H1 (cell line): ENCODE data around the gene ELMO3. TPM values are rescaled to one million over a fixed set of nuclear protein-coding genes. Genes with fewer than 3 reads are reported as not detected.

ENCODE experiments used
- CTCF ChIA-PET: fragments of 300-600 bp; sonication (Branson Sonifier 250); formaldehyde crosslinking; loops from one replicate; lab custom pipeline; 2021; ENCODE audit not compliant: partially characterized antibody; lab: Charles Lee
- POLR2A ChIA-PET: fragments of 300-600 bp; sonication (Branson Sonifier 250); formaldehyde crosslinking; loops from one replicate; lab custom pipeline; 2021; ENCODE audit warnings: inconsistent platforms; ENCODE audit not compliant: partially characterized antibody; lab: Charles Lee
- DNase-seq, 2 experiments: peaks; one replicate each; pipeline versions ENCODE4 v3.0.0 to v3.0.0-alpha.2; 2010 to 2022; ENCODE audit warnings: low spot score in 2 of 2, low read depth in 1 of 2, mixed read lengths in 1 of 2
- FAIRE-seq: peaks from 2 replicates; lab custom pipeline; 2011; peaks lifted over from hg19 to GRCh38; lab: Jason Lieb, UNC
- H2AFZ ChIP-seq: 2 replicates; pipeline ENCODE4 v1.8.1; 2012; ENCODE audit warnings: low read length, inconsistent platforms
- H2AK5ac ChIP-seq: 2 replicates; pipeline ENCODE4 v1.6.1; 2013; ENCODE audit warnings: low read depth, low read length
- H2BK120ac ChIP-seq: replicated peaks from 2 replicates; pipeline ENCODE3; 2013; ENCODE audit warnings: low read depth, low read length, inconsistent platforms
- H2BK12ac ChIP-seq: 2 replicates; pipeline ENCODE4 v1.6.1; 2013; ENCODE audit warnings: low read depth, low read length
- H2BK15ac ChIP-seq: 2 replicates; pipeline ENCODE4 v1.6.1; 2013; ENCODE audit warnings: low read length
- H2BK20ac ChIP-seq: 2 replicates; pipeline ENCODE4 v1.6.1; 2013; ENCODE audit warnings: low read length
- H2BK5ac ChIP-seq: 2 replicates; pipeline ENCODE4 v1.6.1; 2013; ENCODE audit warnings: low read depth, low read length
- H3K14ac ChIP-seq: 2 replicates; pipeline ENCODE4 v1.6.1; 2013; ENCODE audit warnings: inconsistent platforms; ENCODE audit not compliant: insufficient read length
- H3K18ac ChIP-seq: 2 replicates; pipeline ENCODE4 v1.6.1; 2013; ENCODE audit warnings: low read length; ENCODE audit errors: extremely low read depth
- H3K23ac ChIP-seq: 2 replicates; pipeline ENCODE4 v1.6.1; 2013; ENCODE audit warnings: inconsistent platforms; ENCODE audit not compliant: insufficient read length
- H3K23me2 ChIP-seq: 2 replicates; pipeline ENCODE4 v1.6.1; 2013; ENCODE audit warnings: low read depth, low read length
- H3K27ac ChIP-seq: 2 replicates; pipeline ENCODE4 v1.6.1; 2011; ENCODE audit warnings: low read depth, low read length, inconsistent platforms
- H3K27me3 ChIP-seq, 4 experiments: replicated peaks in 1 of 4; 1 replicate in 1 of 4; 2 replicates in 3 of 4; pipeline versions ENCODE4 v1.6.1 to v1.8.1; 2011 to 2013; ENCODE audit warnings: low read length in 3 of 4, mild to moderate bottlenecking in 3 of 4, inconsistent platforms in 2 of 4, mixed read lengths in 2 of 4, moderate library complexity in 1 of 4; ENCODE audit not compliant: control insufficient read depth in 3 of 4, insufficient read depth in 3 of 4; ENCODE audit errors: extremely low read depth in 1 of 4
- H3K36me3 ChIP-seq, 4 experiments: 2 replicates each; pipeline versions ENCODE4 v1.6.1 to v1.8.1; 2011 to 2013; ENCODE audit warnings: mild to moderate bottlenecking in 4 of 4, low read length in 3 of 4, moderate library complexity in 2 of 4, control low read depth in 1 of 4, inconsistent platforms in 1 of 4; ENCODE audit not compliant: insufficient read depth in 4 of 4, control insufficient read depth in 2 of 4
- H3K4ac ChIP-seq: replicated peaks from 2 replicates; pipeline ENCODE3; 2013; ENCODE audit warnings: low read length, low read depth, mixed read lengths, inconsistent platforms; ENCODE audit not compliant: insufficient read length
- H3K4me1 ChIP-seq, 4 experiments: replicated peaks in 1 of 4; 1 replicate in 1 of 4; 2 replicates in 3 of 4; pipeline versions ENCODE4 v1.6.1 to v1.8.1; 2011 to 2013; ENCODE audit warnings: low read length in 3 of 4, inconsistent platforms in 2 of 4, mixed read lengths in 1 of 4; ENCODE audit not compliant: insufficient read depth in 4 of 4, control insufficient read depth in 3 of 4
- H3K4me2 ChIP-seq, 2 experiments: 2 replicates each; pipeline versions ENCODE4 v1.6.1 to v1.8.1; 2011 to 2013; ENCODE audit warnings: low read depth in 2 of 2, low read length in 2 of 2, control low read depth in 1 of 2, inconsistent platforms in 1 of 2, mild to moderate bottlenecking in 1 of 2; ENCODE audit not compliant: insufficient read depth in 1 of 2
- H3K4me3 ChIP-seq, 4 experiments: fragments of 200-600, 300-600 bp in 1 of 4; sonication (generic), shearing (Covaris generic), sonication (Bioruptor Twin) in 1 of 4; 2 replicates each; pipeline versions ENCODE4 v1.5.1 to v1.8.1; 2011 to 2016; ENCODE audit warnings: low read length in 4 of 4, low read depth in 3 of 4, control low read depth in 2 of 4, inconsistent platforms in 2 of 4, mild to moderate bottlenecking in 2 of 4, mixed read lengths in 1 of 4, moderate library complexity in 1 of 4; ENCODE audit not compliant: insufficient read depth in 2 of 4; ENCODE audit errors: extremely low read depth in 1 of 4
- H3K56ac ChIP-seq: replicated peaks from 2 replicates; pipeline ENCODE3; 2013; ENCODE audit warnings: low read depth, mild to moderate bottlenecking, mixed read lengths, low read length, inconsistent platforms; ENCODE audit not compliant: insufficient read length
- H3K79me1 ChIP-seq: 2 replicates; pipeline ENCODE4 v1.6.1; 2013; ENCODE audit warnings: low read depth, low read length, control low read depth
- H3K79me2 ChIP-seq, 2 experiments: 2 replicates each; pipeline versions ENCODE4 v1.6.1 to v1.8.1; 2012 to 2013; ENCODE audit warnings: low read length in 2 of 2, mild to moderate bottlenecking in 2 of 2, inconsistent platforms in 1 of 2; ENCODE audit not compliant: insufficient read depth in 2 of 2, control insufficient read depth in 1 of 2
- H3K9ac ChIP-seq, 4 experiments: replicated peaks in 1 of 4; 1 replicate in 1 of 4; 2 replicates in 3 of 4; pipeline versions ENCODE4 v1.6.1 to v1.8.1; 2011 to 2013; ENCODE audit warnings: low read depth in 3 of 4, low read length in 3 of 4, control low read depth in 2 of 4, mild to moderate bottlenecking in 2 of 4, moderate library complexity in 2 of 4, inconsistent platforms in 1 of 4; ENCODE audit errors: extremely low read depth in 1 of 4
- H3K9me3 ChIP-seq, 2 experiments: 2 replicates each; pipeline versions ENCODE4 v1.6.1 to v1.8.1; 2012 to 2013; ENCODE audit warnings: mild to moderate bottlenecking in 2 of 2, moderate library complexity in 2 of 2, control low read depth in 1 of 2, inconsistent platforms in 1 of 2, low read depth in 1 of 2, low read length in 1 of 2, mixed read lengths in 1 of 2; ENCODE audit not compliant: insufficient read depth in 2 of 2
- H4K20me1 ChIP-seq, 2 experiments: replicated peaks in 1 of 2; 2 replicates each; pipeline versions ENCODE3 to v1.8.1; 2011 to 2013; ENCODE audit warnings: inconsistent platforms in 2 of 2, low read length in 2 of 2, mild to moderate bottlenecking in 1 of 2; ENCODE audit not compliant: insufficient read depth in 2 of 2, control insufficient read depth in 1 of 2
- H4K5ac ChIP-seq: 2 replicates; pipeline ENCODE4 v1.6.1; 2013; ENCODE audit warnings: low read length, low read depth, mixed read lengths, inconsistent platforms; ENCODE audit not compliant: insufficient read length
- H4K8ac ChIP-seq: 2 replicates; pipeline ENCODE4 v1.8.0; 2013; ENCODE audit warnings: mild to moderate bottlenecking, moderate library complexity, low read length, inconsistent platforms; ENCODE audit not compliant: insufficient read depth; ENCODE audit errors: extremely low read depth
- H4K91ac ChIP-seq: replicated peaks from 2 replicates; pipeline ENCODE3; 2013; ENCODE audit warnings: low read length, mixed read lengths, inconsistent platforms; ENCODE audit not compliant: insufficient read length
- CREB1 ChIP-seq: IDR thresholded peaks from 2 replicates; pipeline ENCODE4 v1.6.1; 2012; ENCODE audit warnings: inconsistent platforms
- SUZ12 ChIP-seq: fragments of 200-600 bp; sonication (generic); IDR thresholded peaks from 2 replicates; pipeline ENCODE4 v1.6.1; 2012; ENCODE audit warnings: mild to moderate bottlenecking, inconsistent platforms, low read length, moderate library complexity, mixed read lengths
- WGBS, 2 experiments: shearing (Covaris generic) in 1 of 2; methylation state at CpG; one replicate each; pipeline versions ENCODE4 v1.1.6 to v1.1.7; 2013 to 2015; ENCODE audit warnings: low lambda C conversion rate in 2 of 2, mixed read lengths in 2 of 2, inconsistent platforms in 1 of 2, low coverage in 1 of 2, missing lambda C conversion rate in 1 of 2; ENCODE audit not compliant: insufficient replicate concordance in 2 of 2, insufficient coverage in 1 of 2, insufficient read length in 1 of 2; ENCODE audit errors: extremely low coverage in 1 of 2, missing lambda C conversion rate in 1 of 2; 5-methylcytosine and 5-hydroxymethylcytosine counted together
- polyA plus RNA-seq, 7 experiments: library from polyadenylated mRNA; depleted of rRNA in 3 of 7; stranded (reverse) in 5 of 7; unstranded in 2 of 7; fragments of >200 nt in 5 of 7; fragments of 200-250 nt in 2 of 7; gene quantifications; 1 replicate in 5 of 7; 2 replicates in 1 of 7; 4 replicates in 1 of 7; pipeline versions ENCODE4 v1.2.1 to v1.2.3, GENCODE V29; 2011 to 2013; ENCODE audit warnings: missing spikeins in 2 of 7, mixed read lengths in 2 of 7
- total RNA-seq: library from RNA; stranded (reverse); fragmentation: NEBNext Ultra II Directional; extraction: Animal tissue kit (Norgen Biotek cat#: 25700); gene quantifications from 2 replicates; pipeline ENCODE4 v1.2.1, GENCODE V29; 2021

ELMO3 gene
- total and polyA plus RNA-seq, 2 of the 8 experiments (the other 6 are each of a cell fraction or from before 2014, with no cell fraction given) = 9.6 to 10.9 TPM

- Histone ChIP-seq H3K4ac (no peak overlapping the region), H3K4me1 (peaks cover 0 to 28% (median 19%) of the 10 kb centered on the region in 4 experiments; a peak in 6 of 7 replicates), H2AK5ac (no peak overlapping the region), H3K23ac (no peak overlapping the region), H3K23me2 (peaks cover 18% of the 10 kb centered on the region), H3K79me2 (no peaks in the 10 kb centered on the region), H2BK20ac (no peak overlapping the region), H3K27me3 (peaks cover 94 to 100% (median 98%) of the 10 kb centered on the region in 4 experiments), H3K14ac (no peak overlapping the region), H2BK120ac (no peak overlapping the region), H3K79me1 (no peaks in the 10 kb centered on the region), H4K8ac (no peak overlapping the region), H3K36me3 (peaks cover 0 to 10% (median 0%) of the 10 kb centered on the region in 4 experiments; a peak in 1 of 8 replicates), H4K5ac (no peak overlapping the region), H4K20me1 (peaks cover 10 to 25% of the 10 kb centered on the region in 2 experiments), H4K91ac (no peak overlapping the region), H3K56ac (no peak overlapping the region), H3K4me2 (peak overlapping the region; percentile 74 to 77), H3K18ac (no peak overlapping the region), H3K9me3 (no peaks in the 10 kb centered on the region), H2AFZ (no peak overlapping the region), H3K27ac (no peak overlapping the region), H3K9ac (no peak overlapping the region), H2BK12ac (no peak overlapping the region), H3K4me3 (peak overlapping the region; percentile 37 to 61 (median 46)), H2BK5ac (no peak overlapping the region), H2BK15ac (no peak overlapping the region)
- peak in 1 of 2 experiments; percentile 73 for DNase-seq
- CTCF ChIA-PET = interaction anchor here (0.6 to 19.3 kb wide), 10 partner anchors 2 to 198 kb away, joined by 3 to 291 read pairs (median 15); partner anchors contain the start of genes B3GNT9, CES3, FBXL8 and HSF4
- no peak for FAIRE-seq
- 7% methylated on average over 31 of the region's 34 CpGs; no CpG with 5 or more reads in 1 of the 2 experiments for WGBS, 2 experiments
- TF ChIP-seq CREB1 (no peak), SUZ12 (peak; percentile 83; the same call in 1 of the 2 replicates)
- POLR2A ChIA-PET = interaction anchor here (2.6 to 7.9 kb wide), 2 partner anchors 11 to 17 kb away, joined by 11 to 59 read pairs; partner anchors contain the start of gene NOL3
These were observed 40.0 kb upstream of the ELMO3 start for GRCh38 chr16:67158637-67159600.
